Measurements from ENCODE around the gene SNCG.

Gene SNCG

GRCh38 chr10:86958901-86959736 is 720 bp downstream of the SNCG start:
- Histone ChIP-seq H3K4me3 (replicated peaks; ENCODE audit: low read depth, low read length) (no peak overlapping the region), H3K36me3 (ENCODE audit: control insufficient read depth, insufficient read depth, low read length) (no peaks in the 10 kb centered on the region), H3K27me3 (replicated peaks; ENCODE audit: control insufficient read depth, insufficient read depth, low read length) (no peaks in the 10 kb centered on the region; the same call in 1 of the 2 replicates)
- no peak for DNase-seq (ENCODE audit: extremely low read depth, insufficient read length)
- TF ChIP-seq, protein P1, sequence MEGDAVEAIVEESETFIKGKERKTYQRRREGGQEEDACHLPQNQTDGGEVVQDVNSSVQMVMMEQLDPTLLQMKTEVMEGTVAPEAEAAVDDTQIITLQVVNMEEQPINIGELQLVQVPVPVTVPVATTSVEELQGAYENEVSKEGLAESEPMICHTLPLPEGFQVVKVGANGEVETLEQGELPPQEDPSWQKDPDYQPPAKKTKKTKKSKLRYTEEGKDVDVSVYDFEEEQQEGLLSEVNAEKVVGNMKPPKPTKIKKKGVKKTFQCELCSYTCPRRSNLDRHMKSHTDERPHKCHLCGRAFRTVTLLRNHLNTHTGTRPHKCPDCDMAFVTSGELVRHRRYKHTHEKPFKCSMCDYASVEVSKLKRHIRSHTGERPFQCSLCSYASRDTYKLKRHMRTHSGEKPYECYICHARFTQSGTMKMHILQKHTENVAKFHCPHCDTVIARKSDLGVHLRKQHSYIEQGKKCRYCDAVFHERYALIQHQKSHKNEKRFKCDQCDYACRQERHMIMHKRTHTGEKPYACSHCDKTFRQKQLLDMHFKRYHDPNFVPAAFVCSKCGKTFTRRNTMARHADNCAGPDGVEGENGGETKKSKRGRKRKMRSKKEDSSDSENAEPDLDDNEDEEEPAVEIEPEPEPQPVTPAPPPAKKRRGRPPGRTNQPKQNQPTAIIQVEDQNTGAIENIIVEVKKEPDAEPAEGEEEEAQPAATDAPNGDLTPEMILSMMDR (IDR thresholded peaks at IDR 0.05; ENCODE audit: insufficient read depth, low read length, poor library complexity, severe bottlenecking), result no peak

- H3K27me3 ChIP-seq (replicated peaks; ENCODE audit: control insufficient read depth, insufficient read depth, low read length), result no peaks in the 10 kb centered on the region; the same call in 1 of the 2 replicates
- TF ChIP-seq, protein P1 (IDR thresholded peaks at IDR 0.05; ENCODE audit: insufficient read depth, low read length, poor library complexity, severe bottlenecking), result no peak
- no peak overlapping the region for H3K4me3 ChIP-seq (replicated peaks; ENCODE audit: low read depth, low read length)
- H3K36me3 ChIP-seq (ENCODE audit: control insufficient read depth, insufficient read depth, low read length), result no peaks in the 10 kb centered on the region
- DNase-seq (ENCODE audit: extremely low read depth, insufficient read length), result no peak
Observed at GRCh38 chr10:86959737-86960002, 1.3 kb downstream of the SNCG start.

- TF ChIP-seq, protein P1 (IDR thresholded peaks at IDR 0.05; ENCODE audit: insufficient read depth, low read length, poor library complexity, severe bottlenecking), result peak; percentile 99
- DNase-seq (ENCODE audit: extremely low read depth, insufficient read length), result peak; percentile 64
Observed at GRCh38 chr10:86960003-86960862, 1.8 kb downstream of the SNCG start.

GRCh38 chr10:86960863-86961434 is 2.5 kb downstream of the SNCG start:
- Histone ChIP-seq H3K4me3 (replicated peaks; ENCODE audit: low read depth, low read length) (no peak overlapping the region), H3K27me3 (replicated peaks; ENCODE audit: control insufficient read depth, insufficient read depth, low read length) (no peaks in the 10 kb centered on the region), H3K36me3 (ENCODE audit: control insufficient read depth, insufficient read depth, low read length) (no peaks in the 10 kb centered on the region)
- no peak for DNase-seq (ENCODE audit: extremely low read depth, insufficient read length)
- TF ChIP-seq, protein P1 (IDR thresholded peaks at IDR 0.05; ENCODE audit: insufficient read depth, low read length, poor library complexity, severe bottlenecking), result no peak

More at GRCh38 chr10:86960003-86960862, 1.8 kb downstream of the SNCG start:
- no peaks in the 10 kb centered on the region; the same call in 1 of the 2 replicates for H3K27me3 ChIP-seq (replicated peaks; ENCODE audit: control insufficient read depth, insufficient read depth, low read length)
- H3K36me3 ChIP-seq (ENCODE audit: control insufficient read depth, insufficient read depth, low read length), result no peaks in the 10 kb centered on the region
- H3K4me3 ChIP-seq (replicated peaks; ENCODE audit: low read depth, low read length), result no peak overlapping the region

GRCh38 chr10:86961481-86962091 is 3.2 kb downstream of the SNCG start:
- DNase-seq (ENCODE audit: extremely low read depth, insufficient read length), result no peak
- Histone ChIP-seq H3K27me3 (replicated peaks; ENCODE audit: control insufficient read depth, insufficient read depth, low read length) (no peaks in the 10 kb centered on the region), H3K36me3 (ENCODE audit: control insufficient read depth, insufficient read depth, low read length) (no peaks in the 10 kb centered on the region), H3K4me3 (replicated peaks; ENCODE audit: low read depth, low read length) (no peak overlapping the region)
- TF ChIP-seq, protein P1 (IDR thresholded peaks at IDR 0.05; ENCODE audit: insufficient read depth, low read length, poor library complexity, severe bottlenecking), result no peak
